HG02840 (cell line): Measurements from ENCODE around the gene TMEM132D.

Experiments
- ATAC-seq: cut with Tn5 transposase; IDR thresholded peaks from one replicate; pipeline ENCODE4 v1.9.1; 2021; ENCODE audit warnings: mild to moderate bottlenecking, moderate library complexity, moderate number of reproducible peaks; ENCODE audit not compliant: unreplicated experiment, low FRiP score

Gene TMEM132D

DNA sequence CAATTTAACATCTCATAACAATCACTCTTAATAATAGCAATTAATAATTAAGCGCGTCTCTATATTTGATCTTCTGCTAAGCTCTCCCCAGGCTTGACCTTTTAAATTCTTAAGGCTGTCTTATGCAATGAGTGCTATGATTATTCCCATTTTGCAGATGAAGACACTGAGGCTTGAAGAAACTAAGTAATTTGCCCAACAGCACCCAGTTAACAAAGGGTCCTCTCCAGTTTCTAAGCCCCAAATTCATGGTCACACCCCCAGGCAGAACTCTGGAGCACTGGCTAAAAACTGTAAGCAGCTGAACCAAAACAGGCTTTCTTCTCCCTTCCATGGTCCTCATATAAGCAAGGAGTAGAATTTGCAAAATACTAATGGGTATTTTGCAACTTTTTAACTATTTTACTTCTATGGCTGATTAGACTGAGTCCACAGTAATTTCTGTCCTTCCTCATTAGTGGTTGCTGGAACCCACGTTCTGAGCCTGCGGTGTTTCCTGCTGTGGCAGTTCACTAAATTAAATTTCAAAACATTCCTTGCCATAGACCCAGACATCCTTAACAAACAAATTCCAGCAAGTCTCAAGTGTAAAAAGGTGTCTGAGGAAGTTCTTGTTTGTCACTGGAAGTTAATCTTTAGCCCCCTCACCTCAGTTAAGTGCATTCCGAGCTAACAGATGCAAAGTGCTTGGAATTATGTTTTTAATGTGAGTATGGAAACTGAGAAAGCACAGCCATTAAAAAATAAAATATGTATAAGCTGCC lies 76.5 kb downstream of the TMEM132D start:
- no peak for ATAC-seq

DNA sequence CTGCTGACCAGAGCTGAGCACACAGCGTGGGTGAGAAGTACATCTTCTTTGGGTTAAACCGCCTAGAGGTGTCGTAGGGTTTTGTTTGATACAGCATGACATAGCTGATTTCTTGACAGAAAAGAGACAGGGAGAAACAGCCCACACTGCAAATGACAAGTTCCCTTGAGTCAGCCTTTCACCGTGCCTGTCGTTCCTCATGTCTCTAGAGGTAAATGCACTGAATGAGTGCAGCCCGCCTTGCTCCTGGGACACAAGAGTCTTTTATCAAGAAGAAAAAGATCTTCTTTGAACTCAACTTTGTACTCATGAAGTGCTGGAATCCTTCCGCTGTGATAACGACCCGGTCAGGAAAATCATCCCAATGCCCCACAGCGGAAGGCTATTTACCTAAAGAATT lies 77.6 kb downstream of the TMEM132D start:
- no peak for ATAC-seq

DNA sequence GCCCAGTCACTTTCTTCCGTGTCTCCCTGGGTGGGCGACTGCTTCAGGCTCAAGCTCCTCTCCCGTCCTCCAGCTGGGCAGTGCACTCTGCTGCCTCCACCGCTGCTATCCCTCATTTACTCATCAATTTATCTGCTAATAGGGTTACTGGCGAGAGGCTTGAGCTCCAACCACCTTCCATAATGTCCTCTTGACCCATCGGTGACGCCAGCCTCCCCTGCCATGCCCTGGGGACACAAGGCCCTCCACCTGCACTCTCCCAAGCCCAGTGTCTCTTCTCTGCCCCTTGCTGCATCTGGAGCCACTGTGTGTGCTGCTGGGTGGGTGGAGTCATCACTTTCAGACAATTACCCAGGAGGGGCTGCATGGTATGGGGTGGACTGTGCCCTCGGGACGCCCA lies 78.5 kb downstream of the TMEM132D start:
- no peak for ATAC-seq

DNA sequence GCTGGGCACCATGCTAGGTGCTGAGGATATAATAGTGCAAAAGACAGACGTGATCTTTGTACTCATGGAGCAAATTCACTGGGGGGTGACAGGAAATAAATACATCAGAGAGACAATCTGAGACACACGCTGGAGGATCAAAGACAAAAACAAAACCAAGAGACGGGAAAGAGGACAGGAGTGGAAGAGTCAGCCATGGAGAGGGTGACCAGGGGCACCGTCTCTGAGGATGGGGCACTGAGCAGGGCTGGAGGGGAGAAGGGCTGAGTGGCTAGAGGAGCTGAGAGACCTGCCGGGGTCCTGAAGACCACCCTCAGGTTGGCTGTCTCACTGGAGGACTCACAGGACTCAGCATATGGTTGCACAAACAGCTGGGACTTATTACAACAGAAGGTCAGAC lies 81.9 kb downstream of the TMEM132D start:
- no peak for ATAC-seq

DNA sequence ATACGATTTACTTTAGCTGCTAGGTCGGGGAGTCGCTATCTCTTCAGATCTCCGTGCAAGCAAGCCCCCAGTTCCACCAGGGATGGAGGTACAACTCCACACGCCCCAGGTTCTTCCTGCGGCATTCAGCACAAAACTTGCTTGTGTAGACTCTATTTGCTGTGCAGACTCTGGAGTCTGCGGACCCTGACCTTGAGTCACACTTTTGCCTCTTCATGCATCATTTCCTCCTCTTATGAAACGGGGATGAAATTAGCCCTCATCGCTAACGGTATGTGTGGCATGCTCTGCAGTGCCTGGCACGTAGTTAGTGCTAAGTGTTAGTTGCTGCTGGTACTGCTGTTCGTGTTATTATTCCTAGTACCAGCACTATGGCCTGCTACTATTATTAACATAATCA lies 84.4 kb downstream of the TMEM132D start:
- ATAC-seq: no peak

DNA sequence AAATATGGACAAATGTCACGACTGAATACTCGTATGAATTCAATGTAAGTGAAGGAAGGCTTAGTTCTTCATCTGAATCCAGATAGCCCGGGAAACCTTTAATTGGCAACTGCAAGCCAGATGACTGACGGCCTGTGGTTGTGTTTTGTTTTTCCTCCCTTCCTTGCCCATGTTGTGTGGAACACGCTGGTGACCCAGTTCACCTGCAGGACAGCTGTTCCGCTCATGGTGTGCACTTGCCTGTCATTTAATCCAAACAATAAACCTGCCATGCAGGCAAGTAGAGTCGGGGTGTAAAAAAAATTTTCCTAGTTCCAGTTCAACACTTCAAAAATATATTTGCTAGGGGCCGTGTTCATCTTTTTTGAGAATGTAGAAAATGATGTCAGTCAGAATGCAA lies 88.0 kb downstream of the TMEM132D start:
- no peak for ATAC-seq

DNA sequence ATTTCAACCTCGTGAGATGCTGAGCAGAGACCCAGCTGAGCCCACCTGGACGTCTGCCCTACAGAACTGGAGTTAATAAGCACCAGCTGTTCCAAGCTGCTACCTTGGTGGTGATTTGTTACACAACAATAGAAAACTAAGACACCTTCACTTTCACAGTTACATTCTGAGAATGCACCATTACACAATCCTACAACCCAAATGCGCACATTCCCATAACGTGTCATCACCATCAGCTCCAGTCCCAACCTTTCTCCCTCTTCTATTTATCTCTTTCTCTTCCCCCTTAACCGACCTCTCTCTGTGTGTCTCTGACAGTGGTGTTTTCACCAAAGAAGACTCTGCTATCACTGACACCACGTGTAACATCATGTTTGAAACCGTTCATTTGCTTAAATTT lies 91.9 kb downstream of the TMEM132D start:
- ATAC-seq: no peak

DNA sequence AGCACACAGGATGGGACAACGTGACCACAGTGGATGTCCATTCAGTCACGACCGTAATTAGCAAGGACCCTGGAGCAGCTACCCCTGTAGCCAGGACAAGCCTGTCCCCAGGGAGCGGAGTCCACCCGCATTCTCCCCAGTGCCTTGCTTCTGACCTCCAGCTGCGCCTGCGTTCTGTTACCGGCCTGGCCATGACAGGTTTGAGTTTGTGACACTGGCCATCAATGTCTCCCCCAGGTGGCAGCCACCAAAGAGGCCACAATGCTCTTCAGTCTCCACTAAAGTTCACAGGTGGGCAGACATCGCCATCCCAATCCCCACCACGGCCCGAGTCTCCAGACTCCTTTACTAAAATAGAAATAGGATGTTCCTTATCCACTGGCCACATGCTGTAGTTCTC lies 96.7 kb downstream of the TMEM132D start:
- ATAC-seq: no peak

DNA sequence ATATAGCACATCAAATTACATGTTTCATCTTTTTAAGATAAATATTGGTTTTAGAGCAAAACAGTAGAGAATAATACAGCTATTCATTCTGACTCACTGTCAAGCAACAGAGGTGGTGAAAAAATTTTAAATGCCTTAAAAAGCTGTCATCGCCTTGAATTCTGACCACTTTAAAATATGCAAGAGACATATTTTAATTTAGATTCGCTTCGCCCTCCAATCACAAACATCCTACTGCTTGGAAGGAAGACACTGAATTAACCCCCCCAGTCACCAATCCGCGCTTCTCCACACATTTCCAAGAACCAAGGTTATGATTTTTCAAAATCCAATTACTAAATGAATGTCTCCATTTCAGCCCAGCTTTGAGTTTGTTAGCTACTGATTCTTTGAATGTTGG lies 112.4 kb downstream of the TMEM132D start:
- ATAC-seq: no peak

DNA sequence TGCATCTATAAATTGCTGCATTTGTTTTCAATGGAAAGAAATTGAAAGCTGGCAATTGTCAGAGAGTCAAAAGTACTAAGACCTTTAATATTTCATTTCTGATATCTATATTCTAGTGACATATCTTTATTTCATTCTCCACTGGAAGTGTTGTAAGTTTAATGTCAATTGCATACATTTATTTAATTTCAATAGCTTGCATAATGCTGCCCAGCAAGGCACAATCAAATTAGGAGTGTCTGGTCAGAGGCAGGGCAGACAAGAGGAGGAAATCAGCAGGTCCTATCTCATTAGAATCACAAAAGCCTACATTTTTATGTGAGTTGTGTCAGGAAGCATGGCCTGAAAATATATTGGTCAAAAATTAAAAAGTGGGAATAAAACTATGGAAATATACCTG lies 112.9 kb downstream of the TMEM132D start:
- no peak for ATAC-seq

DNA sequence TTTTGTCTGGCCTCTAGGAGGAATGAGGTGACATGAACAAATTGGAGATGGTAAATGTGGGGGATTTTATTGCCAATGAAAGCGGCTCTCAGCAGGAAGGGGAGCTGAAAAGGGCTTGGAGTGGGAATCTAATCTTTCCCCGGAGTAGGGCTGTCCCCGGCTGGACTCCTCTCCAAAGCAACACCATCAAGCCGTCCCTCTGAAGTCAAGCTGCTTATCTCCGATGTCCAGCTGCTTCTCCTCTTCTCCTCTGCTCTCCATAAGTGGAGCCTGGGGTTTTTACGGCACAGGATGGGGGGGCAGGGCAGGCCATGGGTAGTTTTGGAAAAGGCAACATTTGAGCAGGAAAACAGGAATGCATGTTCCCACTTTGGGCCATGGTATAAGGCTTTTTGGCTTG lies 113.5 kb downstream of the TMEM132D start:
- no peak for ATAC-seq

DNA sequence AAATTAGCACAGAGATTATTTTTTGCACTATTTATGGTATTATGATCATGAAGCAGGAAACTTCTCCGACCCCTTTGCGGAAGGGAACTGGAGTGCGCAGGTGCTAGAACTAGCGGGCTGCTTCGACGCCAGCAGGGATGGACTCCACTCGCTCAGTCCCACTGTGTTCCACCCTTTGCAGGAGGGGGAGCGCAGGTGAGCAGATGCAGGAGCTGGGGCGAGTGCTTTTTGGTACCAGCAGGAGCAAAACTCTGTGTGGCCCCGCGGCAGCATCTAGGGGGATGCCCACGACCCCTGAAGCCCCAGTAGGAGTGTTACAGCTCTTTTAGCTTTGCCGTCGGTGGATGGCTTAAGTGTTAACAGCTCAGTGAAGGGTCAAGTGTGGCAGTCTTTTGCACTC lies 113.9 kb downstream of the TMEM132D start:
- ATAC-seq: no peak

DNA sequence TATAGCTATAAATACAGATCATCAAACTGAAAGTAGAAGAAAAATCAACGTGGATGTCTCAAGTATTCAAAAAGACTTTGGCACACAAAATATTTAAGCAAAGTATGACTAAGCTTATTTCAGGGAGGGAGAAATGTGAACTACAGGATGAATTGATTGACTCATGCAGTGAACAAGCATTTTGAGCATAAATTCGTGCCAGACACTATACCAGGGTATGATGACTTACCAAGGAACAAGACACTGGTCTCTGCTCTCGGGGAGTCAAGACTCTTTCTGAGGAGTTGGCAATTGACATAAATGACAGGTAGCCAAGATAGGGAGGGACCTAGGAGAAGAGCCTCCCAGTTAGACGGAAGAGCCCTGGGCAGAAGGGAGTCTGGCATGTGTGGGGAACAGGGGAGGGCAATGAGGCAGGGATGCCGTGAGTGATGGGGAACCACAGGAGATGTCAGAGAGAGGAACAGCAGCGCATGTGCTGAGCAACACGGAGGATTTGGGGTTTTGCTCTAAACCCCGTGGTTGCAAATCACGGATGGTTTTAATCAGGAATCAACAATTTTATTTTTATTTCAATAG lies 115.2 kb downstream of the TMEM132D start:
- no peak for ATAC-seq

DNA sequence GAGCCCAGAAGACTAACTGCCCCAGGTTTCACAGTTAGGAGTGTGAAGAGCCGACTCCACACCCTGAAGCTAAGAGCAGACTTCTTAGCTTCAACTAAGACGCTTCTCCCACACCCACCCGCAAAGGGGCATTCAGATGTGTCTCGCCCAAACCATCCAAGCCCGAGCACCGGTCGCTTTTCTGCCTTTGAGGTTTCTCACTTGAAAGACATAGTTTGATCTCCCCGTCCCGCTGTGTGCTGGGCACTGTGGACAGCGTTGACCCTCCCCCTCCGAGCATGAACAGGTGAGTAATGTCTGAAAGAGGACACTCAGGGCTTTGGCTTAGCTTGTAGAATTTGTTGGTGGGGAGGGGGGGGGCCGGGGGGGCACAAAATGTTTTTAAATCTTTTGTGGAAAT lies 123.8 kb downstream of the TMEM132D start:
- ATAC-seq: no peak

DNA sequence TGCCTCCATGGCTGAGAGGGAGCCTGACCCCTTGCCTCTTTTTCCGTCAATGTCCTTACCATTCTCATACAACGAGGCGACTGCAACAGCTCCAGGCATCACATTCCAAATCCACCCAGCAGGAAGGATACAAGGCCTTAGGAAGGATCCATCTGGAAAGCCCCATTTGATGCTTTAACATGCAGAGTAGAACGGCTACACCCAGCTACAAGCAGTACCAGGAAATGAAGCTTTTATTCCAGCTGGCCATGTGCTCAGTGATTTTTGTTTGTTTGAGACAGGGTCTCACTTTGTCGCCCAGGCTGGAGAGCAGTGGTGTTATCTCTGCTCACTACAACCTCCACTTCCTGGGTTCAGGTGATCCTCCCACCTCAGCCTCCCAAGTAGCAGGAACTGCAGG lies 124.8 kb downstream of the TMEM132D start:
- no peak for ATAC-seq

DNA sequence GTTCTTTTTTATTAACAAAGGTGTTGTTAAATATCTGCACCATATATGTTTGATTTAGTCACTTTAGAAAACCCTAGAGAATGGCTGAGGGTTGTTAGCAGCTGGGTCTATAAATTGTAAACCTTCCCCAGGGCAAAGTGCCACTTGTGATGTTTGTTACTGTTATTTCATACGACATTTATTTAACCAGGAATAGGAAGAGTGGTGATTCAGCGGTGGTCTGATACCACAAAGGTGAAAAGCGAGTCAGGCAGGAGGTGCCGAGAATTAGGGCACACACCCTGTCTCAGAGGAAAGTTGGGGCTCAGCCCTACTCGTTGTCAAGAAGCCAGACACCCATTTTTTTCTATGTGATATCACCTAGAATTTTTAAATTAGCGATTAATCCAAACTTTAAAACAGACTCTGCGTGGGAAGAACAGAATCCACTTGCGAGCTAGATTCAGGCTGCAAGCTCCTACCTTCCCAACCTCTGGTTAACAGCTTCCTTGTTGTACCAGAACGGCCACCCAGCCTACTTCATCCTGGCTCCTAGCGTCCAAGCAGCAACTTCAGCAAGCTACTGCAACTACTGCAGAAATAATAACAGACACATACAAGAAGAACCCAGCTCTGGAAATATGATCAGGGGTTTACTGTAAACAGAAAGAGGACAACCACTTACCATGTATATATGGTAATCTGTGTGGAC lies 126.7 kb downstream of the TMEM132D start:
- ATAC-seq: no peak

DNA sequence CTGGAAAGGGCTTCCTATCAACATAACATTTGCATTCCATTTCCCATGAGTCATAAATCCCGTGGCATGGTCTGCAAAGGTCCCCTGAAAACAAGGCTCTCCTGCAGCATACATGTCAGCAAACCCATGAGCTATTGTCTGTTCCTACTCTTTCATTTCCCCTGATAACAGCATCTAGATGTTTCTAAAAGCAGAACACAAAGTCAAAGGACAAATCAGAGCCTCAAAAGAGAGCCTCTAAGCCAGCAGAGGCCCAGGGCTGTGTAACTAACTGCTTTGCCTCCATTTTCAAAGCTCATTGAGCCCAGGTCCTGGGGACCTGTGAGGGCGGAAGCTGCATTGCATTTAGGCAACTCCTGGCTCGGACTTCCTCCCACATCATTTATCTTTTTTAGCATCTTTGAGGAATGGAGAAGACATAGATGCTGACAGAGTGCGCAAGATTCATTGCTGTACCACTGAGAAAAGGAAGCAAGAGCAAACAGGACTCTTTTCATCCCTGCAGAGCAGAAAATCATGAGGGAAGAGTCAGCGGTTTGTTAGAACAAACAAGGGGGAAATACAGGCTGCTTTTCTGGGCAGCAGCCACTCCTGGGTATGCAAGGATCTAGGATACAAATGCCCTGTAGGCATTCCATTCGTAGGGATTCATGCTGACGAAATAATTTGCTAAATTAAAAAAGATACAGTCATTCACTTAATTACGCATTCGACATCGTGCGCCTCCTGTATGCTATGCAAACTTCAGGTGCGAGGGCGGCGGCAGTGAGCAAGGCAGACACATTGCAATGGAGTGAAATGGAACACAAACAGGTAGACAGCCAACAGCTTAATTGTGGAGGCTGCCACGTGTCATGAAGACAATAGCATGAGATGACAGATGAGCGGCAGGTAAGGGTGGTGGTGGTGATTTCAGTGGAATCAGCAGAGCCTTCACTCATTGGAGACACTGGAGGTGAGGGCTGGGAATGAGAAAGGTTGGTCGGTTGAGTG lies 131.0 kb downstream of the TMEM132D start:
- no peak for ATAC-seq

DNA sequence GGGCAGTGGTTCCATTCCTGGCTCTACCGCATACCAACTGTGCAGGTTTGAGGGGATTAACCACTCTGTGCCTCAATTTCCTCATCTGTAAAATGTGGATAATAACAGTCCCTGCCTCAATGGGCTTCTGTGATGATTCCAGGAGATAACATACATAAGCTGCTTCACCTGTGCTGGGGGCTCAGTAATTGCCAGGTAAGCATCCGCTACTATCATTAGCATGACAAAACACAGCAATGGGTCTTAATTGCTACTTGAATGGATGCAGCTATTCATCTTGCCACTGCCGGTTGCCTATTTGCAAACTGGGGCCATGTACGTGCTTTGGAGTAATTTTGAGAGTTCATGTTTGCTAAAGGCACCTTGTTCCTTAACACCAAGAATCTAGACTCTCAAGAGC lies 132.6 kb downstream of the TMEM132D start:
- no peak for ATAC-seq

DNA sequence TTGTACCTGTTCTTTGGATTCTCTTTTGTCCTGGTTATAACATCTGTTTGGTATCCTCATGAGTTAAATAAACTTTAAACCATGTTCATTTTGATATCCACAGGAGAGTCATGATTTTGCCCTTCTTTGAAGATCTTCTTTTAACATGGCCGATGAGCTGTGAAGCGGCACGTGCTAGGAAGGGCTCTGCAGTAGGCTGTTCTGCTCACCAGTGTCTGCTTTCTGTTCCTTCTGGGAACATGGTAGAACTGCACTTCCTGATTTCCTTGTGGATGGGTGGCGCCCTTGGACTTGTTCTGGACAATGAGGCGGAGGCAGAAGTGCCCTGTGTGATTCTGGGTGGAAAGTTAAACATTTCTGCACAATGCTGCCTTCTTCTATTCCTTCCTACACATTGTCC lies 138.1 kb downstream of the TMEM132D start:
- ATAC-seq: no peak

DNA sequence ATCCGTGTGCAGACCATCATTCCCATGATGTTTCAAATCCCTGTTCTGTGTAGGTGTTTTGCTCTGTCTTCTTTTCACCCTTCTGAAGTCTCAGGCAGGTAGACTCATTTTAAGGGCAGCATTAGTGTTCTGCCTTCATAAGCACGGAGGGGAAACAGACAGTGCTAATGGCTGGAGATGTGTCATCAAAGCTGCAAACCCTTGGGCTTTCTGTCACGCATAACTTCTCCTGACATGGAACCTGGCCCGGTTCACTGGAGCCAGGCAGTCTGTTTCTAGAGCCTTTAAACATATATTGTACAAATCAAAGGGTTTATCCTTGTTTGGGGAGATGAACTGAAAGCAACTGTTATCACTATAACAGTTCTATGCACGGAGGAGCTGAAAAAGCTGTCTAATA lies 141.4 kb downstream of the TMEM132D start:
- ATAC-seq: no peak

DNA sequence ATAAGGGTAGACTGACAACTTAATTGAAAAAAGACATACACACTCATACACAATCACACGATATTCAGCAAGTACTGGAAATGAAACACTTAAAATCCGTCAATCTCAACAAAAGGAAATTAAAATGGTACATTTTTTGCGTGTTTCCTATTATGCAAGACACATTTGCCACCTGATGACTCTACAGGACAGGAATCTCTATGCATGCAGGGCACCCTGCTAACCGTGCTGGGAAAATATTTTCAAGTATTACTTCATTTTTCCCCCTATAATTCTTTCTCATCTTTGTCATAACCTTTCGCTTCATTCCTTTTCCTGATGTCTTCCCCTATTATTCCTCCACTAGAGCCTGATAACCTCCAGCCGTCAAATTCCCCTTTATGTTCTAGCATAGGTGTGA lies 150.2 kb downstream of the TMEM132D start:
- no peak for ATAC-seq
